Liver (tissue), 3 donors: ENCODE results near the gene MMP23B.

Experiments used
- GABPA ChIP-seq, 2 donors: IDR thresholded peaks in 1 of 2; conservative IDR thresholded peaks in 1 of 2; 2 replicates each; pipeline ENCODE4 v1.6.1; 2016; ENCODE audit warnings: antibody characterized with exemption in 2 of 2, mild to moderate bottlenecking in 1 of 2, moderate library complexity in 1 of 2
- JUND ChIP-seq, 2 donors: IDR thresholded peaks; 2 replicates each; pipeline ENCODE4 v1.6.1; 2016; ENCODE audit warnings: antibody characterized with exemption in 2 of 2
- RAD21 ChIP-seq, 2 donors: IDR thresholded peaks; 2 replicates each; pipeline ENCODE4 v1.6.1; 2016; ENCODE audit warnings: antibody characterized with exemption in 2 of 2, mild to moderate bottlenecking in 2 of 2
- RXRA ChIP-seq, 2 donors: IDR thresholded peaks; 2 replicates each; pipeline ENCODE4 v1.6.1; 2017 to 2018; ENCODE audit warnings: antibody characterized with exemption in 2 of 2, mild to moderate bottlenecking in 1 of 2
- TAF1 ChIP-seq: conservative IDR thresholded peaks from 2 replicates; pipeline ENCODE4 v1.6.1; 2016; ENCODE audit warnings: antibody characterized with exemption, mild to moderate bottlenecking
- YY1 ChIP-seq: IDR thresholded peaks from 2 replicates; pipeline ENCODE4 v1.6.1; 2016; ENCODE audit warnings: antibody characterized with exemption, mild to moderate bottlenecking
- TF ChIP-seq, protein P1 (sequence below): IDR thresholded peaks from 2 replicates; pipeline ENCODE4 v1.6.1; 2016; ENCODE audit warnings: antibody characterized with exemption
- TF ChIP-seq, protein P2 (sequence below): fragments of 150-350 bp; IDR thresholded peaks from 2 replicates; pipeline ENCODE4 v1.5.1; 2017; ENCODE audit warnings: improper control_type of control experiment, low read depth, low read length; ENCODE audit not compliant: missing input control
- TF ChIP-seq, protein P3 (sequence below): IDR thresholded peaks from 2 replicates; pipeline ENCODE4 v1.6.1; 2016; ENCODE audit warnings: antibody characterized with exemption, mild to moderate bottlenecking
- TF ChIP-seq, protein P4 (sequence below): IDR thresholded peaks from 2 replicates; pipeline ENCODE4 v1.6.1; 2016; ENCODE audit warnings: antibody characterized with exemption
- TF ChIP-seq, protein P5 (sequence below): IDR thresholded peaks from 2 replicates; pipeline ENCODE4 v1.6.1; 2016; ENCODE audit warnings: antibody characterized with exemption
- donor health status: healthy.
- donor health status: healthy.

DNA sequence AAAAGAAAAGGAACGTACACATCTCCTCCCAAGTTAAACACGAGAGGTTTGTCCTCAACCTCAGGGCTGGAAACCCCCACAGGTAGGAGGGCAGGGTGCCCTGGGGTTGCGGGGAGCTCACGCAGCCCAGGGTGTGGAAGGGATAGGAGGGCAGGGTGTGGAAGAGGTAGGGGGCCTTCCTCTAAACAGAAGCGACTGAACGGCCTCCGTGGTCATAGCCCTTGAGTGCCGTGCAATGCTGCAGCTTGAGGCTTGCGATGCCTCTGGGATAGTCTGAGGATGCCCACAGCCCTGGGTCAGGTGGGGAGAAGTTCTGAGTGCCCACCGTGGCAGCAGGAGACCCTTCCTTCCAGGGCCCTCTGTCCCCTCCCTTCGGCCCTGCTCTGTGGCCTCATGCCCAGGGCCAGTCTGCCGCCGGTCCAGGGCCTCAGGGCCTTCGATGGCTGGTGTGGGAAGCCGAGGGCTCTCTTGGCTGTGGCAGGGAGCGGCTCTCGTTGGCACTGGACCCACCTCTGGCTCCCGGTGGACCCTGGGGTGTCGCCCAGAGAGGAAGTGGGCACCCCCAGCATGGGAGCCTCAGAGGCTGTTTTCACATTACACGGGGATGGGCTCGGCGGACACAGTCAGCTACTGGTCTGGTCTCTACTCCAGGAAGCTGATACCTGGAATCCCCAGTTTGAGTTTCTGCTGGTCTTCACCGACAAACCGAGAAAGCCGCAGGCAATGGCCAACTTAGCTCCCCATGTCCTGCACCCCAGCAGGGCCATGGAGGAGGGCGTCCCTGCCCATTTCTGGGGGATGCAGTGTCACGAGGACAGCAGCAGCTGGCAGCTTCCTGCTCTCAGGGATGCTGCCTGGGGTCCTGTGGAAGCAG, 33.2 kb downstream of the MMP23B start:
- TF ChIP-seq, protein P1, sequence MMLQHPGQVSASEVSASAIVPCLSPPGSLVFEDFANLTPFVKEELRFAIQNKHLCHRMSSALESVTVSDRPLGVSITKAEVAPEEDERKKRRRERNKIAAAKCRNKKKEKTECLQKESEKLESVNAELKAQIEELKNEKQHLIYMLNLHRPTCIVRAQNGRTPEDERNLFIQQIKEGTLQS = no peak
- TF ChIP-seq, protein P2, sequence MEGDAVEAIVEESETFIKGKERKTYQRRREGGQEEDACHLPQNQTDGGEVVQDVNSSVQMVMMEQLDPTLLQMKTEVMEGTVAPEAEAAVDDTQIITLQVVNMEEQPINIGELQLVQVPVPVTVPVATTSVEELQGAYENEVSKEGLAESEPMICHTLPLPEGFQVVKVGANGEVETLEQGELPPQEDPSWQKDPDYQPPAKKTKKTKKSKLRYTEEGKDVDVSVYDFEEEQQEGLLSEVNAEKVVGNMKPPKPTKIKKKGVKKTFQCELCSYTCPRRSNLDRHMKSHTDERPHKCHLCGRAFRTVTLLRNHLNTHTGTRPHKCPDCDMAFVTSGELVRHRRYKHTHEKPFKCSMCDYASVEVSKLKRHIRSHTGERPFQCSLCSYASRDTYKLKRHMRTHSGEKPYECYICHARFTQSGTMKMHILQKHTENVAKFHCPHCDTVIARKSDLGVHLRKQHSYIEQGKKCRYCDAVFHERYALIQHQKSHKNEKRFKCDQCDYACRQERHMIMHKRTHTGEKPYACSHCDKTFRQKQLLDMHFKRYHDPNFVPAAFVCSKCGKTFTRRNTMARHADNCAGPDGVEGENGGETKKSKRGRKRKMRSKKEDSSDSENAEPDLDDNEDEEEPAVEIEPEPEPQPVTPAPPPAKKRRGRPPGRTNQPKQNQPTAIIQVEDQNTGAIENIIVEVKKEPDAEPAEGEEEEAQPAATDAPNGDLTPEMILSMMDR = no peak
- TF ChIP-seq, protein P3, sequence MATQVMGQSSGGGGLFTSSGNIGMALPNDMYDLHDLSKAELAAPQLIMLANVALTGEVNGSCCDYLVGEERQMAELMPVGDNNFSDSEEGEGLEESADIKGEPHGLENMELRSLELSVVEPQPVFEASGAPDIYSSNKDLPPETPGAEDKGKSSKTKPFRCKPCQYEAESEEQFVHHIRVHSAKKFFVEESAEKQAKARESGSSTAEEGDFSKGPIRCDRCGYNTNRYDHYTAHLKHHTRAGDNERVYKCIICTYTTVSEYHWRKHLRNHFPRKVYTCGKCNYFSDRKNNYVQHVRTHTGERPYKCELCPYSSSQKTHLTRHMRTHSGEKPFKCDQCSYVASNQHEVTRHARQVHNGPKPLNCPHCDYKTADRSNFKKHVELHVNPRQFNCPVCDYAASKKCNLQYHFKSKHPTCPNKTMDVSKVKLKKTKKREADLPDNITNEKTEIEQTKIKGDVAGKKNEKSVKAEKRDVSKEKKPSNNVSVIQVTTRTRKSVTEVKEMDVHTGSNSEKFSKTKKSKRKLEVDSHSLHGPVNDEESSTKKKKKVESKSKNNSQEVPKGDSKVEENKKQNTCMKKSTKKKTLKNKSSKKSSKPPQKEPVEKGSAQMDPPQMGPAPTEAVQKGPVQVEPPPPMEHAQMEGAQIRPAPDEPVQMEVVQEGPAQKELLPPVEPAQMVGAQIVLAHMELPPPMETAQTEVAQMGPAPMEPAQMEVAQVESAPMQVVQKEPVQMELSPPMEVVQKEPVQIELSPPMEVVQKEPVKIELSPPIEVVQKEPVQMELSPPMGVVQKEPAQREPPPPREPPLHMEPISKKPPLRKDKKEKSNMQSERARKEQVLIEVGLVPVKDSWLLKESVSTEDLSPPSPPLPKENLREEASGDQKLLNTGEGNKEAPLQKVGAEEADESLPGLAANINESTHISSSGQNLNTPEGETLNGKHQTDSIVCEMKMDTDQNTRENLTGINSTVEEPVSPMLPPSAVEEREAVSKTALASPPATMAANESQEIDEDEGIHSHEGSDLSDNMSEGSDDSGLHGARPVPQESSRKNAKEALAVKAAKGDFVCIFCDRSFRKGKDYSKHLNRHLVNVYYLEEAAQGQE = no peak
- no peak for TF ChIP-seq RAD21 (IDR thresholded peaks at IDR 0.05)
- TF ChIP-seq, protein P4, sequence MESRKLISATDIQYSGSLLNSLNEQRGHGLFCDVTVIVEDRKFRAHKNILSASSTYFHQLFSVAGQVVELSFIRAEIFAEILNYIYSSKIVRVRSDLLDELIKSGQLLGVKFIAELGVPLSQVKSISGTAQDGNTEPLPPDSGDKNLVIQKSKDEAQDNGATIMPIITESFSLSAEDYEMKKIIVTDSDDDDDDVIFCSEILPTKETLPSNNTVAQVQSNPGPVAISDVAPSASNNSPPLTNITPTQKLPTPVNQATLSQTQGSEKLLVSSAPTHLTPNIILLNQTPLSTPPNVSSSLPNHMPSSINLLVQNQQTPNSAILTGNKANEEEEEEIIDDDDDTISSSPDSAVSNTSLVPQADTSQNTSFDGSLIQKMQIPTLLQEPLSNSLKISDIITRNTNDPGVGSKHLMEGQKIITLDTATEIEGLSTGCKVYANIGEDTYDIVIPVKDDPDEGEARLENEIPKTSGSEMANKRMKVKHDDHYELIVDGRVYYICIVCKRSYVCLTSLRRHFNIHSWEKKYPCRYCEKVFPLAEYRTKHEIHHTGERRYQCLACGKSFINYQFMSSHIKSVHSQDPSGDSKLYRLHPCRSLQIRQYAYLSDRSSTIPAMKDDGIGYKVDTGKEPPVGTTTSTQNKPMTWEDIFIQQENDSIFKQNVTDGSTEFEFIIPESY = no peak
- TF ChIP-seq, protein P5, sequence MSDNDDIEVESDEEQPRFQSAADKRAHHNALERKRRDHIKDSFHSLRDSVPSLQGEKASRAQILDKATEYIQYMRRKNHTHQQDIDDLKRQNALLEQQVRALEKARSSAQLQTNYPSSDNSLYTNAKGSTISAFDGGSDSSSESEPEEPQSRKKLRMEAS = no peak
- no peak for TF ChIP-seq YY1
- TF ChIP-seq TAF1 = no peak
- TF ChIP-seq GABPA (IDR thresholded peaks at IDR 0.05 in 1 of 2, conservative IDR thresholded peaks at IDR 0.05 in 1 of 2) = no peak
- no peak for TF ChIP-seq RXRA (IDR thresholded peaks at IDR 0.05)
- no peak for TF ChIP-seq JUND (IDR thresholded peaks at IDR 0.05)
